Measurements from ENCODE around the gene CPT2. TPM values are rescaled to one million over a fixed set of nuclear protein-coding genes. Genes with fewer than 3 reads are reported as not detected.

The CPT2 gene
- total RNA-seq, 4 donors from 2014 or later, result 27.3 to 84.8 (median 50.2) TPM

- no peak for TF ChIP-seq POLR2A (IDR thresholded peaks at IDR 0.05)
- no peak for TF ChIP-seq CTCF (IDR thresholded peaks at IDR 0.05)
- TF ChIP-seq EP300 (IDR thresholded peaks at IDR 0.05; ENCODE audit: low read depth), result no peak
- TF ChIP-seq POLR2AphosphoS5 (IDR thresholded peaks at IDR 0.05), result no peak
- Histone ChIP-seq H3K9me3 (no peaks in the 10 kb centered on the region), H3K36me3 (no peaks in the 10 kb centered on the region), H3K4me1 (no peaks in the 10 kb centered on the region), H3K27ac (no peak overlapping the region), H3K27me3 (no peaks in the 10 kb centered on the region), H3K4me3 (no peak overlapping the region)
- 78 to 100% methylated on average over 1 to 8 of the region's 8 CpGs for WGBS, 2 donors (ENCODE audit: low coverage in 1 of 2)
- in situ Hi-C loops (cut with MboI; ENCODE audit: low pct_ligation_motif_present in 1 of 4, low pct_unique_long_range_greater_than_20kb in 1 of 4, low sequenced_read_pairs in 3 of 4), result no loop called here
- intact Hi-C loops (cut with DNase I; ENCODE audit: low total_unique reads), result no loop called here
- DNase-seq, result no peak
Observed at GRCh38 chr1:53154859-53155438, 41.7 kb upstream of the CPT2 start.

- Histone ChIP-seq H3K4me3 (no peak overlapping the region), H3K27me3 (no peaks in the 10 kb centered on the region), H3K4me1 (no peaks in the 10 kb centered on the region), H3K9me3 (no peaks in the 10 kb centered on the region), H3K36me3 (no peaks in the 10 kb centered on the region), H3K27ac (no peak overlapping the region)
- in situ Hi-C loops (cut with MboI; ENCODE audit: low pct_ligation_motif_present in 1 of 4, low pct_unique_long_range_greater_than_20kb in 1 of 4, low sequenced_read_pairs in 3 of 4) (no loop called here), intact Hi-C loops (cut with DNase I; ENCODE audit: low total_unique reads) (no loop called here)
- DNase-seq, result no peak
- WGBS, 2 donors (ENCODE audit: low coverage in 1 of 2), result 78 to 80% methylated on average over 1 of the region's 1 CpG
- TF ChIP-seq POLR2A (IDR thresholded peaks at IDR 0.05) (no peak), POLR2AphosphoS5 (IDR thresholded peaks at IDR 0.05) (no peak)
Observed at GRCh38 chr1:53155534-53155933, 41.1 kb upstream of the CPT2 start.

GRCh38 chr1:53155945-53156344 is 40.7 kb upstream of the CPT2 start:
- TF ChIP-seq POLR2A (IDR thresholded peaks at IDR 0.05) (no peak), EP300 (IDR thresholded peaks at IDR 0.05; ENCODE audit: low read depth) (no peak)
- 86 to 100% methylated on average over 1 to 7 of the region's 7 CpGs for WGBS, 2 donors (ENCODE audit: low coverage in 1 of 2)
- intact Hi-C loops (cut with DNase I; ENCODE audit: low total_unique reads), result no loop called here

GRCh38 chr1:53156783-53157182 is 39.8 kb upstream of the CPT2 start:
- in situ Hi-C loops (cut with MboI; ENCODE audit: low pct_ligation_motif_present in 1 of 4, low pct_unique_long_range_greater_than_20kb in 1 of 4, low sequenced_read_pairs in 3 of 4), result no loop called here
- Histone ChIP-seq H3K9me3 (no peaks in the 10 kb centered on the region), H3K4me3 (no peak overlapping the region), H3K27ac (no peak overlapping the region), H3K4me1 (no peaks in the 10 kb centered on the region), H3K27me3 (no peaks in the 10 kb centered on the region), H3K36me3 (no peaks in the 10 kb centered on the region)
- DNase-seq, result no peak
- intact Hi-C loops (cut with DNase I; ENCODE audit: low total_unique reads), result no loop called here
- WGBS, 2 donors (ENCODE audit: low coverage in 1 of 2), result 66 to 70% methylated on average over 3 of the region's 3 CpGs
- TF ChIP-seq CTCF (IDR thresholded peaks at IDR 0.05) (no peak), EP300 (IDR thresholded peaks at IDR 0.05; ENCODE audit: low read depth) (no peak), POLR2AphosphoS5 (IDR thresholded peaks at IDR 0.05) (no peak), POLR2A (IDR thresholded peaks at IDR 0.05) (no peak)

More at GRCh38 chr1:53155945-53156344, 40.7 kb upstream of the CPT2 start:
- Histone ChIP-seq H3K27me3 (no peaks in the 10 kb centered on the region), H3K4me3 (no peak overlapping the region), H3K4me1 (no peaks in the 10 kb centered on the region), H3K36me3 (no peaks in the 10 kb centered on the region), H3K27ac (no peak overlapping the region), H3K9me3 (no peaks in the 10 kb centered on the region)
- in situ Hi-C loops (cut with MboI; ENCODE audit: low pct_ligation_motif_present in 1 of 4, low pct_unique_long_range_greater_than_20kb in 1 of 4, low sequenced_read_pairs in 3 of 4), result no loop called here
- DNase-seq, result no peak

- intact Hi-C loops (cut with DNase I; ENCODE audit: low total_unique reads) (no loop called here), in situ Hi-C loops (cut with MboI; ENCODE audit: low pct_ligation_motif_present in 1 of 4, low pct_unique_long_range_greater_than_20kb in 1 of 4, low sequenced_read_pairs in 3 of 4) (no loop called here)
- H3K9me3 ChIP-seq, result no peaks in the 10 kb centered on the region
- no peaks in the 10 kb centered on the region for H3K27me3 ChIP-seq
- no peak for TF ChIP-seq EP300 (IDR thresholded peaks at IDR 0.05; ENCODE audit: low read depth)
- TF ChIP-seq CTCF (IDR thresholded peaks at IDR 0.05), result no peak
- no peak for TF ChIP-seq POLR2AphosphoS5 (IDR thresholded peaks at IDR 0.05)
- H3K36me3 ChIP-seq, result no peaks in the 10 kb centered on the region
- H3K4me1 ChIP-seq, result no peaks in the 10 kb centered on the region
- 72% methylated on average over 1 of the region's 1 CpG; no CpG with 5 or more reads in 1 of the 2 donors for WGBS, 2 donors (ENCODE audit: low coverage in 1 of 2)
- H3K27ac ChIP-seq, result no peak overlapping the region
- H3K4me3 ChIP-seq, result no peak overlapping the region
- no peak for DNase-seq
Observed at GRCh38 chr1:53158900-53159299, 37.7 kb upstream of the CPT2 start.

Measured in transverse colon (tissue), 4 donors.